ENCODE measurements around the gene MT1M. TPM values are rescaled to one million over a fixed set of nuclear protein-coding genes. Genes with fewer than 3 reads are reported as not detected.
"Not testable (repeated sequence)": the region's sequence is repeated elsewhere in the genome, so short reads cannot be mapped to it uniquely, and the experiment has no call there.

The MT1M gene
- total RNA-seq, 1 donor, result not detected

DNA sequence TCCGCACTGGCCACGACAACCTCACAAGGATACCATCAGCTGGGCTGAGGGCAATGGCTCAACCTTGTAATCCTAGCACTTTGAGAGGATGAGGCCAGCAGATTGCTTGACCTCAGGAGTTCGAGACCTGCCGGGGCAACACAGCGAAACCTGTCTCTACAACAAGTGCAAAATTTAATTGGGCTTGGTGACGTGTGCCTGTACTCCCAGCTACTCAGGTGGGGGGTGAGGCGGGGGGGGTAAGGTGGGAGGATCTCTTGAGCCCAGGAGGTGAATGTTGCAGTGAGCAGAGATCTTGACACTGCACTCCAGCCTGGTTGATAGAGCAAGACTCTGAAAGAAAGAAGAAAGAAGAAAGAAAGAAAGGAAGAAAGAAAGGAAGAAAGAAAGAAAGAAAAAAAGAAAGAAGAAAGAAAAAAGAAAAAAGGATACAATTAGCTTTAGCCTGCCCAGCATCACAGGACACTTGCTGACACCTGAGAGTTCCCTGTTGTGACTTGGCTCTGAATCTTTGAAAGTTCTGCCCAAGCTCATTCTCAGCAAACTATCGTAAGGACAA is 12.0 kb upstream of the MT1M start:
- TF ChIP-seq, protein P1, sequence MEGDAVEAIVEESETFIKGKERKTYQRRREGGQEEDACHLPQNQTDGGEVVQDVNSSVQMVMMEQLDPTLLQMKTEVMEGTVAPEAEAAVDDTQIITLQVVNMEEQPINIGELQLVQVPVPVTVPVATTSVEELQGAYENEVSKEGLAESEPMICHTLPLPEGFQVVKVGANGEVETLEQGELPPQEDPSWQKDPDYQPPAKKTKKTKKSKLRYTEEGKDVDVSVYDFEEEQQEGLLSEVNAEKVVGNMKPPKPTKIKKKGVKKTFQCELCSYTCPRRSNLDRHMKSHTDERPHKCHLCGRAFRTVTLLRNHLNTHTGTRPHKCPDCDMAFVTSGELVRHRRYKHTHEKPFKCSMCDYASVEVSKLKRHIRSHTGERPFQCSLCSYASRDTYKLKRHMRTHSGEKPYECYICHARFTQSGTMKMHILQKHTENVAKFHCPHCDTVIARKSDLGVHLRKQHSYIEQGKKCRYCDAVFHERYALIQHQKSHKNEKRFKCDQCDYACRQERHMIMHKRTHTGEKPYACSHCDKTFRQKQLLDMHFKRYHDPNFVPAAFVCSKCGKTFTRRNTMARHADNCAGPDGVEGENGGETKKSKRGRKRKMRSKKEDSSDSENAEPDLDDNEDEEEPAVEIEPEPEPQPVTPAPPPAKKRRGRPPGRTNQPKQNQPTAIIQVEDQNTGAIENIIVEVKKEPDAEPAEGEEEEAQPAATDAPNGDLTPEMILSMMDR (IDR thresholded peaks at IDR 0.05; ENCODE audit: insufficient read depth, low read depth, low read length), result no peak
- H3K4me3 ChIP-seq (ENCODE audit: low read depth, low read length), result no peak overlapping the region
- no peak for DNase-seq (ENCODE audit: low read depth)

DNA sequence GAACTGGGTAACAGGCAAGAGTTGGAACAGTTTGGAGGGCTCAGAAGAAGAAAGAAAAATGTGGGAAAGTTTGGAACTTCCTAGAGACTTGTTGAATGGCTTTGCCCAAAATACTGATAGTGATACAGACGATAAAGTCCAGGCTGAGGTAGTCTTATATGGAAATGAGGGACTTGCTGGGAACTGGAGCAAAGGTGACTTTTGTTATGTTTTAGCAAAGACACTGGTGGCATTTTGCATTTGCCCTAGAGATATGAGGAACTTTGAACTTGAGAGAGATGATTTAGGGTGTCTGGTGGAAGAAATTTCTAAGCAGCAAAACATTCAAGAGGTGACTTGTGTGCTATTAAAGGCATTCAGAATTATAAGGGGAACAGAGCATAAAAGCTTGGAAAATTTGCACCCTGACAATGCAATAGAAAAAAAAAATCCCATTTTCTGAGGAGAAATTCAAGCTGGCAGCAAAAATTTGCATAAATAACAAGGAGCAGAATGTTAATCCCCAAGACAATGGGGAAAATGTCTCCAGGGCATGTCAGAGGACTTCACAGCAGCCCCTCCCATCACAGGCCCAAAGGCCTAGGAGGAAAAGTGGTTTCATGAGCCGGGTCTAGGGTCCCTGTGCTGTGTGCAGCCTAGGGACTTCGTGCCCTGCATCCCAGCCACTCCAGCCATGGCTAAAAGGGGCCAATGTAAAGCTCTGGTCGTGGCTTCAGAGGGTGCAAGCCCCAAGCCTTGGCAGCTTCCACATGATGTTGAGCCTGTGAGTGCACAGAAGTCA is 10.6 kb upstream of the MT1M start:
- DNase-seq (ENCODE audit: low read depth); H3K4me3 ChIP-seq (ENCODE audit: low read depth, low read length): not testable (repeated sequence)

DNA sequence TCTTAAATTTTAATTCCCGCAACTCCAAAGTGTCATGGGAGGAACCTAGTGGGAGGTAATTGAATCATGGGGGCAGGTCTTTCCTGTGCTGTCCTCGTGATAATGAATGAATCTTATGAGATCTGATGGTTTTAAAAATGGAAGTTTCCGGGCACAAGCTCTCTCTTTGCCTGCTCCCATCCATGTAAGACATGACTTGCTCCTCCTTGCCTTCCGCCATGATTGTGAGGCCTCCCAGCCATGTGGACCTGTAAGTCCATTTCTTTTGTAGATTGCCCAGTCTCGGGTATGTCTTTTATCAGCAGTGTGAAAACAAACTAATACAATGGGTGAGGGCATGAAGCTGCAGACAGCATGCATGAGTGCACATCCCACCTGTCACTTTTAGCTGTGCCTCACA is 9.3 kb upstream of the MT1M start:
- DNase-seq (ENCODE audit: low read depth); H3K4me3 ChIP-seq (ENCODE audit: low read depth, low read length): not testable (repeated sequence)

DNA sequence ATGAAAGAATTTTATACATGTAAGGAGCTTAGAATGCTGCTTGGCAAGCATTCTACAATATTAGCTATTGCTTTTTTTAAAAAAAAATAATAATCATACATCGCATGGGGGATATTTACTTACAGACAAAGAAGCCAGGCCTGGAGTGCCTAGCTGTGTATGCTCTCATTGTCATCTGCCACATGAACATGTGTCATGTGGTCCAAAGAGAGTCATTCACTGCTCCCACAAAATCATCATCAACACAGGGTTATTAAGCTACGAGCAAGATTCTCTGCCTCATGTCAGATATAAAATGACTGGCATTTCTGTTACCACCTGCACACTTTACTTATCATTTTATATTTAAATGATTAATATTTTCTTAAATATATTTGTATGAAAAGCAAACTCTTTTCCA is 8.8 kb upstream of the MT1M start:
- DNase-seq (ENCODE audit: low read depth), result no peak
- TF ChIP-seq, protein P1 (IDR thresholded peaks at IDR 0.05; ENCODE audit: insufficient read depth, low read depth, low read length), result no peak
- no peak overlapping the region for H3K4me3 ChIP-seq (ENCODE audit: low read depth, low read length)

DNA sequence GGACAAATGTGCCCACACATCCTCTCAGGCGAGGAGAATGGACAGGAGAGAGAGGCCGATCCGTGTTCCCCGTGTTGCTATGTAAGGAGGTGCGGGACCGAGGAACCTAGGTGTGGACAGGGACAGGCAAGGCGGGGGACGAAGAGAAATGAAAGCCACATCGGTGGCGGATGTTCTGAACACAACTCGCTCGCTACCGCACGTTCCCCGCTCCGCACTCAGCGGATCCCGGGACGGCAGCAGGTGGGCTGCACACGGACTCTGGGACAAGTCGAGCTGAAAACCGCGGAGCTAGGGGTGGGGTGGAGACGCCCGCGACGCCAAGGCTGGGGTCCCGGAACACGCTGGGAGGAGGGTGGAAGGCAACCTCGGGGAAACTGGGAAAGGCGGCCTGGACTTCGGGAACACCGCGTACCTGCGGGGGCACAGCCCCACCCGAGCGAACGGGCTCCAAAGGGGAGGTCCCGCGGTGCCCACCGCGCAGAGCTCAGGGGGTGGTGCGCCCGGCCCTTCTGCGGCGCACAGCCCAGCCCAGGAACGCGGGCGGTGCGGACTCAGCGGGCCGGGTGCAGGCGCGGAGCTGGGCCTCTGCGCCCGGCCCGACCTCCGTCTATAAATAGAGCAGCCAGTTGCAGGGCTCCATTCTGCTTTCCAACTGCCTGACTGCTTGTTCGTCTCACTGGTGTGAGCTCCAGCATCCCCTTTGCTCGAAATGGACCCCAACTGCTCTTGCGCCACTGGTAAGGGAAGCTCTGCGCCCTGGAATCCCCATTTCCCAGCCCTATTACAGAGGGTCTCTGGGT is 7.1 kb upstream of the MT1M start, which contains the start of gene MT1E:
Gene MT1E, plus strand, starts transcription at position 642 of the 803 bp plus-strand sequence. Its CDS starts 71 bp downstream, at position 713.
- DNase-seq (ENCODE audit: low read depth), result peak; percentile 69
- H3K4me3 ChIP-seq (ENCODE audit: low read depth, low read length), result peak within 1 kb of the TSS; percentile 67
- TF ChIP-seq, protein P1 (IDR thresholded peaks at IDR 0.05; ENCODE audit: insufficient read depth, low read depth, low read length), result no peak

DNA sequence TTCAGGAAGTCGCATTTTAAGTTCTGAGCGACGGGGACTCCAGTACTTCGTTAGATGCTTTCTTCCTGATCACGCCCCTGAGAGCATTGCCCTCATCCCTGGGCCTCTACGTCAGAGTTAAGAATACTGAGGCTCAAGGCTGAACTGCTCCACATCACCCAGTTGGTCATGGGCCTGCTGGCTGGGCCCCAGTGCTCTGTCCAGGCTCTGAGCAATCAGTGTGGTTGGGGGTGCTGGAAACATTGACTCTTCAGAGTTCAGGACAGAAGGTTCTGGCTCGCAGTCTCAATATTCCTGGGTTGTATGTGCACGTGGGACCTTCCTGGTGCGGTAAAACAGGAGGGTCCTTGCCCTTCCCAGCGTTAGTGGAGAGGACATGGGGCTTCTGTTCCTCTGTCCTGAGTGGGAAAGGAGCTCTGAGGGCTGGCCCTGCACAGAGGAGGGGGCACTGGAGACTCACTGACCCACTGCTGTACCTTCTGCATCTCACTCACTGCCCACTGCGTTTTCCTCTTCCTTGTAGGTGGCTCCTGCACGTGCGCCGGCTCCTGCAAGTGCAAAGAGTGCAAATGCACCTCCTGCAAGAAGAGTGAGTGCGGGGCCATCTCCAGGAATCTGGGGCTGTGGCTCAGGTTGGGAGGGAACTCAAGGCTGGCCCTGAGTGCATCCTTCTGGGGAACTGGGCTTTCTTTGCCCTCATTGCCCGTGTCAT is 6.4 kb upstream of the MT1M start:
- DNase-seq (ENCODE audit: low read depth), result peak; percentile 81
- H3K4me3 ChIP-seq (ENCODE audit: low read depth, low read length), result peak overlapping the region; percentile 67
- TF ChIP-seq, protein P1 (IDR thresholded peaks at IDR 0.05; ENCODE audit: insufficient read depth, low read depth, low read length), result no peak

DNA sequence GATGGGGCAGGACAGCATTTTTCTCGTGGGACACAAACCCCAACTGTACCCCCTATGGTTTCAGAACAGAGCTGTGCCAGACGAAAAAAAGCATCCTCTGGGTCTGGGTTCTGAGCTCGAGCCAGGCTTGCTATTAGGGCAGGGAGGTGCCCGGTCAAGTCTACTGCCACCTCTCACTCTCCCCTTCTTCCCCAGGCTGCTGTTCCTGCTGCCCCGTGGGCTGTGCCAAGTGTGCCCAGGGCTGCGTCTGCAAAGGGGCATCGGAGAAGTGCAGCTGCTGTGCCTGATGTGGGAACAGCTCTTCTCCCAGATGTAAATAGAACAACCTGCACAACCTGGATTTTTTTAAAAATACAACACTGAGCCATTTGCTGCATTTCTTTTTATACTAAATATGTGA is 5.8 kb upstream of the MT1M start:
- TF ChIP-seq, protein P1 (IDR thresholded peaks at IDR 0.05; ENCODE audit: insufficient read depth, low read depth, low read length), result no peak
- DNase-seq (ENCODE audit: low read depth), result no peak
- H3K4me3 ChIP-seq (ENCODE audit: low read depth, low read length), result peak overlapping the region; percentile 67

All from fibroblast of villous mesenchyme (primary cell).